Tongue (tissue), 2 donors: Measurements from ENCODE around the gene WNT11. TPM values are rescaled to one million over a fixed set of nuclear protein-coding genes. Genes with fewer than 3 reads are reported as not detected.

Source experiments
- DNase-seq: peaks from one replicate; pipeline ENCODE4 v3.0.0-alpha.2; 2015
- total RNA-seq: library from RNA; depleted of rRNA; stranded (reverse); fragments of >200 nt; gene quantifications from one replicate; pipeline ENCODE4 v1.2.3, GENCODE V29; 2014

The WNT11 gene
- 28.0 TPM for total RNA-seq

- DNase-seq, result peak; percentile 80
Measured at GRCh38 chr11:76206327-76207081, at the start of gene WNT11. Gene WNT11 (minus strand): TSS chr11:76206502. CDS start chr11:76206407, 95 bp downstream.

- DNase-seq, result peak; percentile 86
Measured at GRCh38 chr11:76253416-76253815, 47.1 kb upstream of the WNT11 start.

- DNase-seq, result no peak
Measured at GRCh38 chr11:76252631-76253070, 46.3 kb upstream of the WNT11 start.

- DNase-seq, result no peak
Measured at GRCh38 chr11:76251576-76251975, 45.3 kb upstream of the WNT11 start.

- DNase-seq, result no peak
Measured at GRCh38 chr11:76251226-76251575, 44.9 kb upstream of the WNT11 start.

GRCh38 chr11:76250520-76251225, 44.4 kb upstream of the WNT11 start:
- DNase-seq, result no peak

GRCh38 chr11:76249195-76249741, 43.0 kb upstream of the WNT11 start:
- DNase-seq, result no peak

- DNase-seq, result no peak
Measured at GRCh38 chr11:76248210-76248609, 41.9 kb upstream of the WNT11 start.

- DNase-seq, result no peak
Measured at GRCh38 chr11:76247091-76247490, 40.8 kb upstream of the WNT11 start.

- no peak for DNase-seq
Measured at GRCh38 chr11:76246271-76246933, 40.1 kb upstream of the WNT11 start.

GRCh38 chr11:76245720-76246119, 39.4 kb upstream of the WNT11 start:
- no peak for DNase-seq

- no peak for DNase-seq
Measured at GRCh38 chr11:76244316-76244851, 38.1 kb upstream of the WNT11 start.

- DNase-seq, result no peak
Measured at GRCh38 chr11:76243957-76244285, 37.6 kb upstream of the WNT11 start.

GRCh38 chr11:76243193-76243956, 37.1 kb upstream of the WNT11 start:
- DNase-seq, result no peak

- DNase-seq, result no peak
Measured at GRCh38 chr11:76242004-76242779, 35.9 kb upstream of the WNT11 start.

GRCh38 chr11:76241243-76242000, 35.1 kb upstream of the WNT11 start:
- no peak for DNase-seq

- DNase-seq, result no peak
Measured at GRCh38 chr11:76240666-76241065, 34.4 kb upstream of the WNT11 start.

- DNase-seq, result peak; percentile 38
Measured at GRCh38 chr11:76240161-76240540, 33.8 kb upstream of the WNT11 start.

- DNase-seq, result no peak
Measured at GRCh38 chr11:76239483-76240160, 33.3 kb upstream of the WNT11 start.

- no peak for DNase-seq
Measured at GRCh38 chr11:76238551-76238950, 32.2 kb upstream of the WNT11 start.
